ENCODE results near the gene RPLP2.

Gene RPLP2

DNA sequence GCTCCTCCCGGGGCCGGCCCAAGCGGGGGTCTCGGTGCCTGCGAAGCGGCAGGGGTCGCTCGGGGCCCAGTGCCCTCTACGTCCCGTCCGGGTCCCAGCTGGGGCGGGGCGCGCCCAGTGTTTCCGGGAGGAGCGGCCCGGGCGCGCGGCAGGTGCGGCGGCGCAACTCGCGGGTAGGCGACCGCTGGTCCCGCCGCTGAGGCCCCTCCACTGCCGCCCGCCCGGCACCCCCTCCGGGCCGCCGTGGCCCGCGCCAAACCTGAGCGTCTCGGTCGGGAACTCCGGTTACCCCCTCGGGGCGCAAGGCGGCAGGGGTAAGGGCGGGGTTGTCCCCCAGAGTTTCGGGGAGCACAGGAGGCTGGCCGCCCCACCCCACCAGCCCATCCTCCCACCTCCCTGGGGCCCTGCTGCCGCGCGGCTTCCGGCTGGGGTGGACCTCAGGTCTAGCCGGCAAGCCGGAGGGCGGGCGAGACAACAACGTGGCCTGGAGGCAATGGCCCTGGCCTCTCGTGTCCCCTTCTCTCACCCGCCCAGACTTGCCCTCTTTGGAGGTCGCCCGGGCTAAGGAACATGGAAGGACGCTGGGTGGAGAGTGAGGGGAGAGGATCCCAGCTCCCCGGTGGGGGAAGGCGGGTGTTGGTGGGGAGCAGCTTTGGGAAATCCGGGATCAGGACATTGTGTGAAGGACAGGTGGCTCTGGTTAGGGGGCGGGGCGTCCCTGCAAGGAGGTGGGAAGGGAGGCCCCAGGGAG is 17.6 kb downstream of the RPLP2 start:
- no peaks in the 10 kb centered on the region; the same call in 1 of the 2 replicates for H4K20me1 ChIP-seq (ENCODE audit: control insufficient read depth, insufficient read depth, low read depth, low read length)
- no peaks in the 10 kb centered on the region for H3K79me2 ChIP-seq (ENCODE audit: control insufficient read depth, low read length)
- no peaks in the 10 kb centered on the region; the same call in 1 of the 2 replicates for H3F3A ChIP-seq (ENCODE audit: control insufficient read depth, insufficient read depth)
- no peaks in the 10 kb centered on the region for H3K9me2 ChIP-seq (replicated peaks; ENCODE audit: control insufficient read depth, low read length)
- peak; percentile 2; the same call in 1 of the 2 replicates for TF ChIP-seq EZH2phosphoT487 (IDR thresholded peaks at IDR 0.05; ENCODE audit: borderline replicate concordance, low read length)
- TF ChIP-seq, protein P1, sequence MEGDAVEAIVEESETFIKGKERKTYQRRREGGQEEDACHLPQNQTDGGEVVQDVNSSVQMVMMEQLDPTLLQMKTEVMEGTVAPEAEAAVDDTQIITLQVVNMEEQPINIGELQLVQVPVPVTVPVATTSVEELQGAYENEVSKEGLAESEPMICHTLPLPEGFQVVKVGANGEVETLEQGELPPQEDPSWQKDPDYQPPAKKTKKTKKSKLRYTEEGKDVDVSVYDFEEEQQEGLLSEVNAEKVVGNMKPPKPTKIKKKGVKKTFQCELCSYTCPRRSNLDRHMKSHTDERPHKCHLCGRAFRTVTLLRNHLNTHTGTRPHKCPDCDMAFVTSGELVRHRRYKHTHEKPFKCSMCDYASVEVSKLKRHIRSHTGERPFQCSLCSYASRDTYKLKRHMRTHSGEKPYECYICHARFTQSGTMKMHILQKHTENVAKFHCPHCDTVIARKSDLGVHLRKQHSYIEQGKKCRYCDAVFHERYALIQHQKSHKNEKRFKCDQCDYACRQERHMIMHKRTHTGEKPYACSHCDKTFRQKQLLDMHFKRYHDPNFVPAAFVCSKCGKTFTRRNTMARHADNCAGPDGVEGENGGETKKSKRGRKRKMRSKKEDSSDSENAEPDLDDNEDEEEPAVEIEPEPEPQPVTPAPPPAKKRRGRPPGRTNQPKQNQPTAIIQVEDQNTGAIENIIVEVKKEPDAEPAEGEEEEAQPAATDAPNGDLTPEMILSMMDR (IDR thresholded peaks at IDR 0.05; ENCODE audit: low read depth, low read length, poor library complexity, severe bottlenecking) = no peak
- no peaks in the 10 kb centered on the region for H3K9me3 ChIP-seq (ENCODE audit: control insufficient read depth, insufficient read depth, low read length)
- H3K36me3 ChIP-seq (ENCODE audit: control insufficient read depth, low read length) = peaks cover 10% of the 10 kb centered on the region
- H3K4me3 ChIP-seq (ENCODE audit: low read length) = peak overlapping the region; percentile 75
- H3K4me1 ChIP-seq (ENCODE audit: control insufficient read depth, low read length) = peaks cover 53% of the 10 kb centered on the region
- H3K27me3 ChIP-seq (ENCODE audit: control insufficient read depth, low read length) = peaks cover 56% of the 10 kb centered on the region
- H3K4me2 ChIP-seq (ENCODE audit: low read length) = peak overlapping the region; percentile 90
- H3K27ac ChIP-seq (ENCODE audit: low read depth, low read length) = no peak overlapping the region

DNA sequence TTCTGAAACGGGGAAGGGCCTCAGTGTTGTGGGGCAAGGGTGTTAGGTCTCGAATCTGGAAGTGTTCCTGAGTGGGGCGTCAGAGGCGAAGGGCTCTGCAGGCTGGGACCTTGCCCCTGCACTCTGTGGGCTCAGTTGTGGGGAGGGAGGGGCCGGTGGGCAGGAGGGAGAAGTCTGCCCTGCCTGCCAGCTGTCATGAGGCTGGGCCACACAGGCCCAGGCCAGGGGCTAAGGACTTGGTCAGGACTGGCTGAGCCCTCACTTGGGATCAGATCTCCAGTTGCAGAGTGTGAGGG is 18.1 kb downstream of the RPLP2 start, which contains the start of gene CRACR2B:
CRACR2B (plus strand) TSS at position 23 of the 296 bp plus-strand sequence. CDS start 689 bp downstream, outside the sequence.
- H3K79me2 ChIP-seq (ENCODE audit: control insufficient read depth, low read length) = no peaks in the 10 kb centered on the region
- no peaks in the 10 kb centered on the region; the same call in 1 of the 2 replicates for H4K20me1 ChIP-seq (ENCODE audit: control insufficient read depth, insufficient read depth, low read depth, low read length)
- peak within 1 kb of the TSS; percentile 75 for H3K4me3 ChIP-seq (ENCODE audit: low read length)
- H3K36me3 ChIP-seq (ENCODE audit: control insufficient read depth, low read length) = peaks cover 10% of the 10 kb centered on the region
- peaks cover 58% of the 10 kb centered on the region for H3K27me3 ChIP-seq (ENCODE audit: control insufficient read depth, low read length)
- no peaks in the 10 kb centered on the region for H3K9me3 ChIP-seq (ENCODE audit: control insufficient read depth, insufficient read depth, low read length)
- TF ChIP-seq EZH2phosphoT487 (IDR thresholded peaks at IDR 0.05; ENCODE audit: borderline replicate concordance, low read length) = no peak
- TF ChIP-seq, protein P1 (IDR thresholded peaks at IDR 0.05; ENCODE audit: low read depth, low read length, poor library complexity, severe bottlenecking) = no peak
- H3K9me2 ChIP-seq (replicated peaks; ENCODE audit: control insufficient read depth, low read length) = no peaks in the 10 kb centered on the region
- no peaks in the 10 kb centered on the region; the same call in 1 of the 2 replicates for H3F3A ChIP-seq (ENCODE audit: control insufficient read depth, insufficient read depth)
- no peak within 1 kb of the TSS for H3K27ac ChIP-seq (ENCODE audit: low read depth, low read length)
- peaks cover 56% of the 10 kb centered on the region for H3K4me1 ChIP-seq (ENCODE audit: control insufficient read depth, low read length)
- peak within 1 kb of the TSS; percentile 90 for H3K4me2 ChIP-seq (ENCODE audit: low read length)

DNA sequence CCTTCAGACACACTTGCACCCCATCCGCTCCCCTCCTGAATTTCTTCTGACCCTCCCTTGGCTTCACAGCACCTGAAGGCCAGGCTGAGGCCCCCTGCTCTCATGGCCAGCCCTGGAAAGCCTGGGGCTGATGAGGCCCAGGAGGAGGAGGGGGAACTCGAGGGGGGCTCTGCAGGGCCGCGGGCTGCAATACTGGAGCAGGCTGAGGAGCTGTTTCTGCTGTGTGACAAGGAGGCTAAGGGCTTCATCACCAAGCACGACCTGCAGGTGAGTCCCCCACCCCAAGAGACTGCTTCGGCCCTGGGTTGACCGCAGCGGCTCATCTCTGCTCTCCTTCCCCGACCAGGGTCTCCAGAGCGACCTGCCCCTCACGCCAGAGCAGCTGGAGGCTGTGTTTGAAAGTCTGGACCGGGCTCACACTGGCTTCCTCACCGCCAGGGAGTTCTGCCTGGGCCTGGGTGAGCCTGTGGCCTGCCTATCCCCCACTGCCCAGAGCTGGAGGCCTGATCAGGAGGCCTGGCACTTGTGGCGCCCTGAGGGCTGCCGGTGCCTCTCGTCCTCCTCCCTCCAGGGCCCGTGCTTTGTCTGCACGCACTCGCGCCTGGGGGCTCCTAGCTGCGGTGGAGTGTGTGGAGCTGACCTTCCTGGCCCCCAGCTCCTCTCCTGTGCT is 18.9 kb downstream of the RPLP2 start:
- peaks cover 61% of the 10 kb centered on the region for H3K4me1 ChIP-seq (ENCODE audit: control insufficient read depth, low read length)
- H3K27ac ChIP-seq (ENCODE audit: low read depth, low read length) = no peak overlapping the region
- TF ChIP-seq EZH2phosphoT487 (IDR thresholded peaks at IDR 0.05; ENCODE audit: borderline replicate concordance, low read length) = no peak
- TF ChIP-seq, protein P1 (IDR thresholded peaks at IDR 0.05; ENCODE audit: low read depth, low read length, poor library complexity, severe bottlenecking) = no peak
- H3K4me2 ChIP-seq (ENCODE audit: low read length) = no peak overlapping the region
- no peaks in the 10 kb centered on the region for H3K9me3 ChIP-seq (ENCODE audit: control insufficient read depth, insufficient read depth, low read length)
- H3F3A ChIP-seq (ENCODE audit: control insufficient read depth, insufficient read depth) = no peaks in the 10 kb centered on the region; the same call in 1 of the 2 replicates
- H3K27me3 ChIP-seq (ENCODE audit: control insufficient read depth, low read length) = peaks cover 64% of the 10 kb centered on the region
- H4K20me1 ChIP-seq (ENCODE audit: control insufficient read depth, insufficient read depth, low read depth, low read length) = no peaks in the 10 kb centered on the region; the same call in 1 of the 2 replicates
- H3K36me3 ChIP-seq (ENCODE audit: control insufficient read depth, low read length) = peaks cover 10% of the 10 kb centered on the region
- no peak overlapping the region for H3K4me3 ChIP-seq (ENCODE audit: low read length)
- no peaks in the 10 kb centered on the region for H3K79me2 ChIP-seq (ENCODE audit: control insufficient read depth, low read length)
- H3K9me2 ChIP-seq (replicated peaks; ENCODE audit: control insufficient read depth, low read length) = no peaks in the 10 kb centered on the region

Data from DOHH2 (cell line).